ENCODE results near the gene ZCWPW1. TPM values are rescaled to one million over a fixed set of nuclear protein-coding genes. Genes with fewer than 3 reads are reported as not detected.

ZCWPW1 gene
- total RNA-seq, 1 experiment from 2014 or later, result 7.4 TPM

DNA sequence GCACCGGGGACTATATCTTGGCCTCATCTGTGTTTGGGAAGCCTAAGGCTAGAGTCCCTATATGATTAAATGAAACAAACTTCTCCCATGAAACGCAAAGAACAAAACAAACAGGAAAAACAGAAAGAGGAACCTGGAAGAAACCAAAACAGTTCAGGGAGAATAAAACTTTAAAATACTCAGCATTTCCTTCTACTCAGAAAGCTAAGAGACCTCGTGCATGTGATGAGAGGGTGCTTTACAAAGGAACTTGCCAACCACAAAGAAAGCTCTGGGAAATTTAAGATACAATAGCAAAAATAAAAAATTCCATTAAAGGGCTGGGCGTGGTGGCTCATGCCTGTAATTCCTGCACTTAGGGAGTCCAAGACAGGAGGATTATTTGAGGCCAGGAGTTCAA is 48.3 kb downstream of the ZCWPW1 start:
- no peaks in the 10 kb centered on the region for H3K79me2 ChIP-seq (ENCODE audit: low read depth)
- ChIA-PET CTCF (no interaction called here), POLR2A (ENCODE audit: unreplicated experiment) (no interaction called here)
- no peak for DNase-seq
- H3K9me2 ChIP-seq (ENCODE audit: insufficient read depth), result no peaks in the 10 kb centered on the region
- BruUV-seq (replicated peaks), result no TSS peak
- H3K27ac ChIP-seq, result no peak overlapping the region
- intact Hi-C loops (cut with micrococcal nuclease; ENCODE audit: unreplicated experiment), result no loop called here
- no peaks in the 10 kb centered on the region for H3K4me1 ChIP-seq (replicated peaks; ENCODE audit: insufficient read depth)
- H3K9me3 ChIP-seq (ENCODE audit: insufficient read depth, low read depth), result no peaks in the 10 kb centered on the region
- H4K20me1 ChIP-seq (ENCODE audit: insufficient read depth), result no peaks in the 10 kb centered on the region
- no peaks in the 10 kb centered on the region for H3K36me3 ChIP-seq (ENCODE audit: low read depth)
- no peak overlapping the region for H2AFZ ChIP-seq
- H3F3A ChIP-seq (ENCODE audit: insufficient read depth, low read depth), result 0 out of 2 replicates have a peak, but pooled peaks cover 5% of the 10 kb centered on the region
- H3K27me3 ChIP-seq (ENCODE audit: insufficient read depth, low read depth), result no peaks in the 10 kb centered on the region
- H3K4me2 ChIP-seq, result no peak overlapping the region
- no peak for TF ChIP-seq EZH2 (IDR thresholded peaks at IDR 0.05; ENCODE audit: low read depth)
- TF ChIP-seq, protein P1, sequence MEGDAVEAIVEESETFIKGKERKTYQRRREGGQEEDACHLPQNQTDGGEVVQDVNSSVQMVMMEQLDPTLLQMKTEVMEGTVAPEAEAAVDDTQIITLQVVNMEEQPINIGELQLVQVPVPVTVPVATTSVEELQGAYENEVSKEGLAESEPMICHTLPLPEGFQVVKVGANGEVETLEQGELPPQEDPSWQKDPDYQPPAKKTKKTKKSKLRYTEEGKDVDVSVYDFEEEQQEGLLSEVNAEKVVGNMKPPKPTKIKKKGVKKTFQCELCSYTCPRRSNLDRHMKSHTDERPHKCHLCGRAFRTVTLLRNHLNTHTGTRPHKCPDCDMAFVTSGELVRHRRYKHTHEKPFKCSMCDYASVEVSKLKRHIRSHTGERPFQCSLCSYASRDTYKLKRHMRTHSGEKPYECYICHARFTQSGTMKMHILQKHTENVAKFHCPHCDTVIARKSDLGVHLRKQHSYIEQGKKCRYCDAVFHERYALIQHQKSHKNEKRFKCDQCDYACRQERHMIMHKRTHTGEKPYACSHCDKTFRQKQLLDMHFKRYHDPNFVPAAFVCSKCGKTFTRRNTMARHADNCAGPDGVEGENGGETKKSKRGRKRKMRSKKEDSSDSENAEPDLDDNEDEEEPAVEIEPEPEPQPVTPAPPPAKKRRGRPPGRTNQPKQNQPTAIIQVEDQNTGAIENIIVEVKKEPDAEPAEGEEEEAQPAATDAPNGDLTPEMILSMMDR (conservative IDR thresholded peaks at IDR 0.05), result no peak
- H3K4me3 ChIP-seq, result no peak overlapping the region

DNA sequence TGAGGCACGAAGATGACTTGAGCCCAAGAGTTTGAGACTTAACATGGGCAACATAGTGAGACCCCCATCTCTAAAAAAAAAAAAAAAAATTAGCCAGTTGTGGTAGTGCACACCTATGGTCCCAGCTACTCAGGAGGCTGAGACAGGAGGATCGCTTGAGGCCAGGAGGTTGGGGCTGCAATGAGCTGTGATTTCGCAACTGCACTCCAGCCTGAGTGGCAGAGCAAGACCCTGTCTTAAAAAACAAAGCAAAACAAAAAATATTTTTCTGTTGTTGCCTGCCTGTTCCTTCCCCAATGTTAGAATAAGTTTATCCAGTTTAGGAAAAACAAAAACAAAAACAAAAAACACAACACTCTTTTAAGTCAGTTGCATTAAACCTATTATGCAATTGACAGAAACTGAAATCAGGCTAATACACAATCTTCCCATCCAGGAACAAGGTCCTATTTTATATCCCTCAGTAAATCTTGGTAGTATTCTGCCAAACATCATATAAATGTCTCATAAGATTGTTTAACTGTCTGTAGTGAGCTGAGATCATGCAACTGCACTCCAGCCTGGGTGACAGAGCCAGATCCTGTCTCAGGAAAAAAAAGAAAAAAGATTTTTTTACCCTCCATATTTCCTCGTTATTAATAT is 50.3 kb downstream of the ZCWPW1 start:
- no peaks in the 10 kb centered on the region for H3K27me3 ChIP-seq (ENCODE audit: insufficient read depth, low read depth)
- no peak overlapping the region for H3K4me2 ChIP-seq
- H3K4me3 ChIP-seq, result no peak overlapping the region
- no peak for TF ChIP-seq EZH2 (IDR thresholded peaks at IDR 0.05; ENCODE audit: low read depth)
- TF ChIP-seq, protein P1 (conservative IDR thresholded peaks at IDR 0.05), result no peak
- no peaks in the 10 kb centered on the region for H3K9me3 ChIP-seq (ENCODE audit: insufficient read depth, low read depth)
- H2AFZ ChIP-seq, result no peak overlapping the region
- H3K36me3 ChIP-seq (ENCODE audit: low read depth), result no peaks in the 10 kb centered on the region
- no TSS peak for BruUV-seq (replicated peaks)
- ChIA-PET CTCF (no interaction called here), POLR2A (ENCODE audit: unreplicated experiment) (no interaction called here)
- H3K79me2 ChIP-seq (ENCODE audit: low read depth), result no peaks in the 10 kb centered on the region
- H4K20me1 ChIP-seq (ENCODE audit: insufficient read depth), result no peaks in the 10 kb centered on the region
- intact Hi-C loops (cut with micrococcal nuclease; ENCODE audit: unreplicated experiment), result no loop called here
- H3K9me2 ChIP-seq (ENCODE audit: insufficient read depth), result no peaks in the 10 kb centered on the region
- no peak for DNase-seq
- H3K27ac ChIP-seq, result no peak overlapping the region
- H3K4me1 ChIP-seq (replicated peaks; ENCODE audit: insufficient read depth), result no peaks in the 10 kb centered on the region
- H3F3A ChIP-seq (ENCODE audit: insufficient read depth, low read depth), result 0 out of 2 replicates have a peak, but pooled peaks cover 5% of the 10 kb centered on the region

DNA sequence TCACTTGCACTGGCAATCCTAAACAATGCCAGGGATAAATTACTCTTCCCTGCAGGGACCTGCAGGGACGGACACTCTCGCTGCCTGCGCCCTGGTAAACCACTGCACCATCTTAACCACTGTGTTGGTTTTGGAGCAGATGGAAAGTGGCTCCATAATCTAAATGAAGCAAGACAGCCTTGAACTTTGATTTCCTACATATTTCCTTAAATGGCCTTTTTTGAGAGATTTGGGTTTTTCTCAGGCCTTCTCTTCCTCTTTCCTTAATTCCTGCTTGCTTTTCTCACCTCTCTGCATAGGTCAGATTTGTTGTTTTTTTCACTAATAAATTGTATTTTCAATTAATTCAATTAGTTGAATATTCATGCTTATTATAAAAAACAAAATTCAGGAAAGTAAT is 52.4 kb downstream of the ZCWPW1 start:
- H4K20me1 ChIP-seq (ENCODE audit: insufficient read depth), result no peaks in the 10 kb centered on the region
- no peaks in the 10 kb centered on the region for H3K9me3 ChIP-seq (ENCODE audit: insufficient read depth, low read depth)
- intact Hi-C loops (cut with micrococcal nuclease; ENCODE audit: unreplicated experiment), result no loop called here
- H3K36me3 ChIP-seq (ENCODE audit: low read depth), result no peaks in the 10 kb centered on the region
- DNase-seq, result no peak
- BruUV-seq (replicated peaks), result no TSS peak
- no peaks in the 10 kb centered on the region for H3K27me3 ChIP-seq (ENCODE audit: insufficient read depth, low read depth)
- no peaks in the 10 kb centered on the region for H3K79me2 ChIP-seq (ENCODE audit: low read depth)
- TF ChIP-seq EZH2 (IDR thresholded peaks at IDR 0.05; ENCODE audit: low read depth), result no peak
- TF ChIP-seq, protein P1 (conservative IDR thresholded peaks at IDR 0.05), result no peak
- 0 out of 2 replicates have a peak, but pooled peaks cover 5% of the 10 kb centered on the region for H3F3A ChIP-seq (ENCODE audit: insufficient read depth, low read depth)
- ChIA-PET POLR2A (ENCODE audit: unreplicated experiment) (no interaction called here), CTCF (no interaction called here)
- no peaks in the 10 kb centered on the region for H3K4me1 ChIP-seq (replicated peaks; ENCODE audit: insufficient read depth)
- no peaks in the 10 kb centered on the region for H3K9me2 ChIP-seq (ENCODE audit: insufficient read depth)
- no peak overlapping the region for H2AFZ ChIP-seq
- H3K27ac ChIP-seq, result no peak overlapping the region
- H3K4me3 ChIP-seq, result no peak overlapping the region
- H3K4me2 ChIP-seq, result no peak overlapping the region
